Esophagus squamous epithelium (tissue), 4 donors: ENCODE measurements around the gene STARD5.

Experiments
- CTCF ChIP-seq, 6 experiments: fragments of 450-650 bp in 4 of 6; fragments of 200-600 bp in 2 of 6; sonication (generic) in 2 of 6; IDR thresholded peaks; one replicate each; pipeline ENCODE4 v1.5.1; 2016 to 2019; ENCODE audit warnings: antibody characterized with exemption in 6 of 6, mild to moderate bottlenecking in 4 of 6, moderate library complexity in 4 of 6
- POLR2A ChIP-seq, 4 donors: fragments of 450-650 bp; IDR thresholded peaks; one replicate each; pipeline ENCODE4 v1.6.1; 2017; ENCODE audit warnings: antibody characterized with exemption in 4 of 4, mild to moderate bottlenecking in 4 of 4, moderate library complexity in 3 of 4

GRCh38 chr15:81363718-81364500, 40.0 kb upstream of the STARD5 start:
- TF ChIP-seq CTCF (IDR thresholded peaks at IDR 0.05) (no peak), POLR2A (IDR thresholded peaks at IDR 0.05) (no peak)
